ENCODE results near the gene N4BP2. TPM values are rescaled to one million over a fixed set of nuclear protein-coding genes. Genes with fewer than 3 reads are reported as not detected.

Gene N4BP2
- total RNA-seq, 1 experiment from 2014 or later = 8.5 TPM

- H3K4me1 ChIP-seq (ENCODE audit: control insufficient read depth, insufficient read depth, low read length) = peaks cover 12% of the 10 kb centered on the region
- intact Hi-C loops (cut with micrococcal nuclease; ENCODE audit: unreplicated experiment) = no loop called here
- 0 out of 2 replicates have a peak overlapping the region, but pooled peaks have one; percentile 48 for H3K27ac ChIP-seq (ENCODE audit: low read length)
- CTCF ChIA-PET = no interaction called here
- no peaks in the 10 kb centered on the region for H3K9me3 ChIP-seq (ENCODE audit: control insufficient read depth, insufficient read depth, low read depth, low read length)
- no TSS peak for BruUV-seq (replicated peaks)
- in situ Hi-C loops (cut with HindIII; ENCODE audit: low pct_unique_long_range_greater_than_20kb, low sequenced_read_pairs) = no loop called here
- no peak overlapping the region for H3K4me3 ChIP-seq (ENCODE audit: low read depth in 2 of 2, low read length in 2 of 2)
- POLR2A ChIA-PET = no interaction called here
- no peak for TF ChIP-seq POLR2AphosphoS5 (IDR thresholded peaks at IDR 0.05; ENCODE audit: low read depth, low read length)
- no peak for TF ChIP-seq CTCF (IDR thresholded peaks at IDR 0.05)
- no peak for TF ChIP-seq SIN3A (IDR thresholded peaks at IDR 0.05; ENCODE audit: borderline replicate concordance, insufficient read depth, low read depth, low read length)
- H3K36me3 ChIP-seq (ENCODE audit: control insufficient read depth, insufficient read depth, low read length) = no peaks in the 10 kb centered on the region
- no peaks in the 10 kb centered on the region for H3K27me3 ChIP-seq (ENCODE audit: control insufficient read depth, insufficient read depth, low read length)
- ATAC-seq (no peak), DNase-seq (ENCODE audit: low read depth, low spot score) (no peak)
These were observed 141.4 kb downstream of the N4BP2 start for GRCh38 chr4:40197879-40198689.

- ChIA-PET CTCF (no interaction called here), POLR2A (no interaction called here)
- H3K4me3 ChIP-seq (ENCODE audit: low read depth in 2 of 2, low read length in 2 of 2) = no peak overlapping the region
- no peak for DNase-seq (ENCODE audit: low read depth, low spot score)
- no peak for ATAC-seq
- H3K27me3 ChIP-seq (ENCODE audit: control insufficient read depth, insufficient read depth, low read length) = no peaks in the 10 kb centered on the region
- no TSS peak for BruUV-seq (replicated peaks)
- peak overlapping the region; percentile 77; the same call in 1 of the 2 replicates for H3K27ac ChIP-seq (ENCODE audit: low read length)
- TF ChIP-seq TCF7L2 (IDR thresholded peaks at IDR 0.05; ENCODE audit: low read depth, low read length) (no peak), POLR2AphosphoS5 (IDR thresholded peaks at IDR 0.05; ENCODE audit: low read depth, low read length) (no peak), SIN3A (IDR thresholded peaks at IDR 0.05; ENCODE audit: borderline replicate concordance, insufficient read depth, low read depth, low read length) (no peak), CTCF (IDR thresholded peaks at IDR 0.05) (no peak), REST (IDR thresholded peaks at IDR 0.05; ENCODE audit: insufficient read depth in 1 of 2, low read depth in 2 of 2, low read length in 1 of 2) (no peak)
- in situ Hi-C loops (cut with HindIII; ENCODE audit: low pct_unique_long_range_greater_than_20kb, low sequenced_read_pairs) (no loop called here), intact Hi-C loops (cut with micrococcal nuclease; ENCODE audit: unreplicated experiment) (no loop called here)
- H3K4me1 ChIP-seq (ENCODE audit: control insufficient read depth, insufficient read depth, low read length) = peaks cover 9% of the 10 kb centered on the region
- no peaks in the 10 kb centered on the region for H3K36me3 ChIP-seq (ENCODE audit: control insufficient read depth, insufficient read depth, low read length)
- no peaks in the 10 kb centered on the region for H3K9me3 ChIP-seq (ENCODE audit: control insufficient read depth, insufficient read depth, low read depth, low read length)
These were observed 142.6 kb downstream of the N4BP2 start for GRCh38 chr4:40199179-40199670.
